Activated CD8-positive, alpha-beta memory T cell treated with anti-CD3 and anti-CD28 coated beads, Interleukin-2, amount 50 U/mL, for 4 hours (primary cell): ENCODE data around the gene CCDC182.
A peak's percentile ranks its signal among the peaks of the same experiment; 100 is the strongest.

ENCODE experiments used
- DNase-seq: peaks from one replicate; pipeline ENCODE4 v3.0.0-alpha.2; 2020

The CCDC182 gene

DNA sequence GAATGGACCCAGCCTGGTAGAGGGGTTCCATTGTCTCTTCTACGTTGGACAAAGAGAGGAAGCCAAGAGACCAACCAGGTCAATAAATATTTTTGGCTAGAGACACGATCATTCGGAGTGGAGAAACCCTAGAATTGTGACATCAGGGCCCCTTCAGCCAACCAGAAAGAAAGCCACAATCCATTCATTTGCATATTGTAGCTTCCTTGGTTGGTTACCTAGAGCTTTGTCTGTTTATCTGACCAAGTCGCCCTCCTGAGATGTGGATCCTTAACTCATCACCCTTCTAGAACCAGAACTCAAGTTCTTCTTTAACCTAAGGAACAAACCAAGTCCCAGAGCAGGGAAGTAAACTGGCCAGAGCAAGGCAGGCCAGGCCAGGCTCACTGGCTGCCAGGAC, at the start of gene CCDC182:
TSS of gene CCDC182 (minus strand) at position 58 of the 400 bp plus-strand sequence. CDS start at position 31, 27 bp downstream.
- no peak for DNase-seq

DNA sequence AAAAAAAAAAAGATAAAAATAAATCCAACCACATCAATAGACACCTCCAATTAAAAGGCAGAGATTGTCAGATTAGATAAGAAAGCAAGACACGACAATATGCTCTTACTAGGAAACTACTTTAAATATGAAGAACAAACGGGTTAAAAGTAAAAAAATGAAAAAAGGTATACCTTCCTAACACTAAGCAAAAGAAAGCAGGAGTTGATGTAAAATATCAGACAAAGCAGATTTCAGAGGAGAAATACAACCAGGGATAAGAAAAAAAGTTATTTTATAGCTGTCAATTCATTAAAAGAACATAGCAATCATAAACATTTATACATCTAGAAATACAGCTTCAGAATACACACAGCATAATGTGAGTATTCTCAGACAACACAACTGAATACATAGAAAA, 49.7 kb upstream of the CCDC182 start:
- DNase-seq = no peak

DNA sequence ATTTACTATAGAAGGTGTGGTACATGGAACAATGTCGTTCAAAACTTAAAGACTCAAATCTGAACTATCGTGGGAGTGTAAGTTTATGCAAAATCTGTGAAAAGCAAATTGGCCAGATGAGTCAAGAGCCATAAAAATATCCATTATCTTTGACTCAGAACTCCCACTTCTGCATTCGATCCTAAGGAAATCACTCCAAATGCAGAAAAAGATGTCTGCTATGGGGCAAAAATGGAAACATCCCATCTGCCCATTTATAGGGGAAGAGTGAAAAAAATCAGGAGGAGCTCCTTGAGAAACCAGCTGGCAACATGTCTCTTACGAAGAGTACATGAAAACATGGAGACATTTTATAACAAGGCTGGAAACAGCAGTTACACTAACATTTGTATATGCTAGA, 43.6 kb upstream of the CCDC182 start:
- DNase-seq = no peak

GRCh38 chr17:57785022-57785421, 39.9 kb upstream of the CCDC182 start:
- DNase-seq = no peak

DNA sequence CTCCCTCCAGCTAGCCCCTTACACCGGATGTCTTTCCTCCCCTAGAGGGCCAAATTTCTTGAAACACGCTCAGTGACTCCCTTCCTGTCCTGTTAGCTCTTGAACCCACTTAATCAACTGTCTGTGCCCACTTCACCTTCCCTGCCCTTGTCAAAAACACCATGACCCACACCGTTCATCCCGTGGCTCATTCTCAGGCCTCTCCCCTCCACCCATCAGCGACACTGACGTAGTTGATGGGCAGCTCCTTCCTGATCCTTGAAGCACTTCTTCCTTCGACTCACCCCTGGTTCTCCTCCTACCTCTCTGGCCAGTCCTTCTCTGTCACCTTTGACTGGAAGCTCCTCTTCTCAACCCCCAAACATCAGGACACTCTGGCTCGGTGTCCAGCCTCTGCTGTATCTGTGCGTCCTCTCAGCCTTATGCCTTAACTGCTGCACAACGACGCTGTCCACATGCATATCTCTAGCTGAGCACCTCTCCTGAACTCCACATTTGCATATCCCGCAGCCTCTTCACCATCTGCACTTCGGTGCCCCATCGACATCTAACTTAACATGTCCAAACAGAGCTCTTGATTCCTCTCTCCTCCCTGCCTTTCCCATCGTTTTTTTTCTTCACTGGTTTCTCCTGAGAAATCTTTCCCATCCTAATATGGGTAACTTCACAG, 39.3 kb upstream of the CCDC182 start:
- DNase-seq = no peak

- peak; percentile 76 for DNase-seq
Measured at GRCh38 chr17:57783338-57783742, 38.2 kb upstream of the CCDC182 start.

DNA sequence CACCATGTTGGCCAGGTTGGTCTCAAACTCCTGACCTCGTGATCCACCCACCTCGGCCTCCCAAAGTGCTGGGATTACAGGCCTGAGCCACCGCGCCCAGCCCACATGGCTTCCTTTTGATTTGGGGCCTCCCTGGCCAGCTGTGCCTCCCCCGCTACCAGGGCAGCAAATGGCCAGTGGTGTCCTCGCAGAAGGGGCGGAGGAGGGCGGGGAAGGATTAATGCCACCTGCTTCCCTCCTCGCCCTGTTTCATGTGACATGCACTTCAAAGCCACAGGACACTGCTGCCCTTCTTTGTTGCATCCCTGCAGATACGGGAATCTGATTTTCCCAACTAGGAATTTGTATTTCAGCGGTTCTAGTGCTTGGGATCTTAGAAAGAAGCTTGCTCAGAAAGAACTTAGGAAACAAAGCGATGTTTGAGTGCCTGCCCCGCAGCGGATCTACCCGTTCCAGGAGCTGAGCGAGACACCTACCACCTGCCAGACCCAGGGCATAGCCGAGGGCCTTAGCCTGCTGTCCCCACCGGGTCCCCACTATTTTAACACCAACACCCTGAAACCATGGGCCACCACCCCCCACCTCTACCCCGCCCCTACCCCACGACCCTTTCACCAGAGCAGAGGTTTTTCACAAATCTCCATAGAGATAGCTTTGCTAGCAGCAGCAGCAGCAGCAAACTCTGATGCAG, 37.7 kb upstream of the CCDC182 start:
- no peak for DNase-seq

DNA sequence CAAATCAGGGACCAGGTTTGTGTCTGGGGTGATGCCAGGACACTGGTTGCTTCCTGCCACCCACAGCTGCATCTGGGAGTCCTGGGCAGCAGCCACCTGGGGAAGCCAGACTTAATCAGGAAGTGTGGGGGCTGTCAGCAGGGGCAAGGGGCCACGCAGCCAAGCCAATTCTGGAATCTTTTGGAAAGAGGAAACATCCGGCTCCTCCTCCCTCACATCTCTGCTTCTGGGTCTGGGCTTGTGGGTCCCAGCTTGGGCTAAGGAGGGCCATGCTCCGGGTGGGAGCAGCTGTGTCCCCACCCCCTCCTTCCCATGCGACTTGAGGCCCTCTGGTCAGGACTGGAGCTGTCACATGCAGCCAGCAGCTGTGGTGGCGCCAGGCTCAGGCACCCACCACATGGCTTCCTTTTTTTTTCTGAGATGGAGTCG, 37.0 kb upstream of the CCDC182 start:
- no peak for DNase-seq

- no peak for DNase-seq
Measured at GRCh38 chr17:57781386-57782061, 36.4 kb upstream of the CCDC182 start.

DNA sequence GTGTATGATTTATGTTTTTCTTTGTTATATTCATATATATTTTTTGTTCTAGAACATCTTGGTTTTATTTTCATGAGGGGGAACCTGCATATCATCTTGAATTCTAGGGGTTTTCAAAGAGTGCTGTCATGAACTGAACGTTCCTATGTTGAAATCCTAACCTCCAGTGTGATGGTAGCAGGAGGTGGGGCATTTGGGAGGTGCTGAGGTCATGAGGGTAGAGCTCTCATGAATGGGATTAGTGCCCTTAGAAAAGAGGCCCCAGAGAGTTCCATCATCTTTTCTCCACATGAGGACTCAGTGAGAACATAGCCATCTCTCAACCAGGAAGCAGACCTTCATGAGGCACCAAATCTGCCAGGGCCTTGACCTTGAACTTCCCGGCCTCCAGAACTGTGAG, 34.6 kb upstream of the CCDC182 start:
- no peak for DNase-seq

DNA sequence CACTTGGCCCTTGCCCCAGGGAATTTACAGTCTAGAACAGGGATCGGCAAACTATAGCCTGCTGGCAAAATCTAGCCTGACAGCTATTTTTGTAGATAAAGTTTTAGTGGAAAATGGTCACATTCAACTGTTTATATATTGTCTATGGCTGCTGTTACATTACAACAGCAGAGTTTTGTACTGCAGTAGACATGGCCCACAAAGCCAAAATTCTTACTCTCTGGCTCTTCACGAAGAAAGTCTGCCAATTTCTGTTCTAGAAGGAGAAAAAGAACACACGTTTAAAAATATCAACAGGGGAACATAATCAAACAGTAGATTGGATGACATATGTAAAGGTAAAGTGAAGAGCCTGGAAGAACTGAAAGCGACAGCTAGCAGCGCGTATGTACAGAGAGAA, 33.2 kb upstream of the CCDC182 start:
- no peak for DNase-seq

GRCh38 chr17:57776366-57776765, 31.3 kb upstream of the CCDC182 start:
- DNase-seq = no peak

- DNase-seq = no peak
Measured at GRCh38 chr17:57774872-57775271, 29.8 kb upstream of the CCDC182 start.

GRCh38 chr17:57773557-57773956, 28.5 kb upstream of the CCDC182 start:
- no peak for DNase-seq

GRCh38 chr17:57772774-57773173, 27.7 kb upstream of the CCDC182 start:
- DNase-seq = no peak

GRCh38 chr17:57767561-57767960, 22.5 kb upstream of the CCDC182 start:
- DNase-seq = no peak

DNA sequence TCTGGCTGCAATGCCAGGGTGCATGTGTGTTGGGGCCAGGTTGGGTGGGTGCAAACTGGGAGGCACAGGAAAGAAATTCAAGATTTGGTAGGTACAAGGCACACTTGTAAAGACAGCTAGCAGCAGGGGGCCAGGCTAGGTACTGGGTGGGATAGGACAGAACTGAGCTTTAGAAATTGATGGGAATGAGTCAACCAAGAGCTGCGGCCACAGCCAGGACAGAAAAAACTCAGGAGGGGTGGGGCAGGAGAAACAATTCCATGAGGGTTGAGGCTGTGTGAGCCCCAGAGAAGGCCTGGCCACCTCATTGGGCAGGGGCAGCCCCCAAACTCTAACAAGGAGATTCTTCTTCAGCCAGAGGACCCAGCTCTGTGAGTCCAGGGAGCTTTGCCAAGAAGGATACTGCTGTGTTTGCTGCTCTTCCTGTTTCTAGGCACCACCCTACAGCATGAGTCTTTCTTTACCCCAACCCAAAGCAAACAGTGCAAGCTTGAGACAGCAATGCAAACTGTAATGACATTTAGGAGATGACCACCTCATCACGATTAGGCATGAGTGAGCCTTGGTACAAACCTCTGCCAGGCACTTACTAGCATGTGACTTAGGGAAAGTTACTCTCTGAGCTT, 21.3 kb upstream of the CCDC182 start:
- DNase-seq = no peak

- no peak for DNase-seq
Measured at GRCh38 chr17:57762452-57763395, 17.6 kb upstream of the CCDC182 start.

DNA sequence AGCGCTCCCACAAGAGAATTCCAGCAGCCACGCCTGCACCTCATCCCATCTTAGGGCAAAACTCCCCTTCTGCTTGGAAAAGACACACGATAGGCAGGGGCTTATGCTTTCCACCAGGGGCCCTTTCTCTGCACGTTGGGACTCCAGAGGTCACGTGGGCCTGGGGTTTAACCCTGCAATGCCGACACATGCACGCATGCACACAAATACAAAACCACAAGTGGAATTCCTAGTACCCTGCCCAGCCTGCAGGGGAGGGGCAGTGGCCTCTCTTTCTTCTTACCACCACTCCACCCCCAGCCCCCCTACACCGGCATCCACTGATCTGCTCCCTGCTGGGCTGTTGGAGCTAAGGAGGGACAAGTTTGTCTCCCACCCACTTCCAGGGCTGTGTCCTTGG, 16.8 kb upstream of the CCDC182 start:
- no peak for DNase-seq

DNA sequence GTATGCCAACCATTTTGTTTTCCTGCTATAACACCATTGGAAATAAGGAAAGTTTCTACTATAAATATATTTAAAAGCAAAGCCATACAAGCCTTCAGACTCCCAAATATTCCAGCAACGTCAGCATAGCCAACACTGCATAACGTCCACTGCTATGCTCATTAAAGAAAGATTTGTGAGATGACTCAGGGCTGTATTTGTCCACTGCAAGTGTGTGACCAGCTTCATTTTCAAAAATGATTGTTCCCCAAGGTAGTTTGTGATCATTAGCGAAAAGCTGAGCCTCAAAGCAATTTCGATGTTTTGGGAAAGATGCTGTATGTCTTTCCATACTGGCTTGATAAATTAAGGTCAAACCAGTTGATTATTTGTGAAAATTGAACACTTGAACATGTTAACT, 14.9 kb upstream of the CCDC182 start:
- DNase-seq = no peak

DNA sequence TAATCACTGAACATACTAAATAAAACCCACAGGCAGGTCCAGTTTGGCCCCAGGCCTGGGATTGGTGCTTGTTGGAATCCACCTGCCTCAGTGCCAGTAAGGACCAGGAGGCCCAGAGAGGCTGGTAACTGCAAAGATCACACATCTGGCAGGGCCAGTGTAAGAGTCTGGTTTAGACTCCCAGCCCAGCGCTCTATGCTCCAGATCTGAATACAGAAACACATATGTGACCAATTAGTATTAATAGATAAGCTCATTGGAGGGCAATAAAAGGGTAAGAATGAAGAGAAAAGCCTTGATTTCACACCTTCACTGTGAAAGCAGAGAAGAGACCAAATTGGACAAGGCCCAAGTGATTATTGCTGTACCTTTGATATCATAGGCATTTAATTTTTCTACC, 13.6 kb upstream of the CCDC182 start:
- no peak for DNase-seq

GRCh38 chr17:57757735-57758134, 12.6 kb upstream of the CCDC182 start:
- no peak for DNase-seq

GRCh38 chr17:57756951-57757350, 11.9 kb upstream of the CCDC182 start:
- no peak for DNase-seq
